K562 (cell line): ENCODE data around the gene MPDU1. TPM values are rescaled to one million over a fixed set of nuclear protein-coding genes. Genes with fewer than 3 reads are reported as not detected.

ENCODE experiments used
- BRCA1 ChIP-seq, 2 experiments: fragments of 450-650 bp in 1 of 2; sonication (generic) in 1 of 2; formaldehyde crosslinking in 1 of 2; IDR thresholded peaks; 2 replicates each; pipeline versions ENCODE4 v1.5.0 to v1.6.1; 2017 to 2020; ENCODE audit warnings: mild to moderate bottlenecking in 1 of 2, missing genetic modification reagents in 1 of 2
- CTBP1 ChIP-seq: fragments of 450-650 bp; IDR thresholded peaks from 2 replicates; pipeline ENCODE4 v1.6.1; 2016; ENCODE audit warnings: borderline replicate concordance
- DMBX1 ChIP-seq: fragments of 250-450 bp; sonication (Bioruptor Pico); IDR thresholded peaks from 2 replicates; pipeline ENCODE4 v1.8.0; 2022; ENCODE audit warnings: inconsistent platforms, mild to moderate bottlenecking, moderate library complexity, borderline replicate concordance
- HDAC1 ChIP-seq, 2 experiments: fragments of 450-650 bp; IDR thresholded peaks; 2 replicates each; pipeline ENCODE4 v1.6.1; 2016 to 2017; ENCODE audit warnings: inconsistent platforms in 1 of 2, mild to moderate bottlenecking in 1 of 2, moderate library complexity in 1 of 2
- NFE2L1 ChIP-seq: fragments of 450-650 bp; IDR thresholded peaks from 2 replicates; pipeline ENCODE4 v1.6.1; 2016; ENCODE audit warnings: missing genetic modification characterization, low read depth, mild to moderate bottlenecking, missing compliant biosample characterization, moderate library complexity, borderline replicate concordance
- PKNOX1 ChIP-seq: fragments of 450-650 bp; IDR thresholded peaks from 2 replicates; pipeline ENCODE4 v1.6.1; 2016
- POLR2AphosphoS5 ChIP-seq: IDR thresholded peaks from 2 replicates; pipeline ENCODE4 v1.6.1; 2011; ENCODE audit warnings: mild to moderate bottlenecking, low read depth, low read length, moderate library complexity; ENCODE audit not compliant: control insufficient read depth, insufficient read depth
- PRPF4 ChIP-seq: fragments of 200-400 bp; formaldehyde crosslinking; IDR thresholded peaks from one replicate; pipeline ENCODE4 v1.6.1; 2017; ENCODE audit warnings: low read length, low read depth, mild to moderate bottlenecking; ENCODE audit not compliant: insufficient read depth, poor library complexity, severe bottlenecking
- RAD21 ChIP-seq, 2 experiments: fragments of 250-450 bp in 1 of 2; fragments of 450-650 bp in 1 of 2; sonication (Bioruptor Pico) in 1 of 2; formaldehyde crosslinking in 1 of 2; IDR thresholded peaks in 1 of 2; conservative IDR thresholded peaks in 1 of 2; 2 replicates each; pipeline versions ENCODE4 v1.4.0 to v1.8.0; 2020 to 2022; ENCODE audit warnings: mild to moderate bottlenecking in 2 of 2, moderate library complexity in 1 of 2
- RBBP5 ChIP-seq: fragments of 200-600 bp; sonication (generic); IDR thresholded peaks from 2 replicates; pipeline ENCODE4 v1.6.1; 2012; ENCODE audit warnings: borderline replicate concordance, mild to moderate bottlenecking, low read length, control low read depth, inconsistent platforms; ENCODE audit not compliant: insufficient read depth, poor library complexity, severe bottlenecking
- RCOR1 ChIP-seq, 2 experiments: IDR thresholded peaks; 2 replicates each; pipeline ENCODE4 v1.6.1; 2012; ENCODE audit warnings: low read depth in 2 of 2, low read length in 2 of 2, borderline replicate concordance in 1 of 2, improper control_type of control experiment in 1 of 2
- SMC3 ChIP-seq: conservative IDR thresholded peaks from 2 replicates; pipeline ENCODE4 v1.6.1; 2011; ENCODE audit warnings: low read depth, low read length, improper control_type of control experiment; ENCODE audit not compliant: insufficient read depth
- YY1 ChIP-seq, 3 experiments: IDR thresholded peaks; 2 replicates each; pipeline ENCODE4 v1.6.1; 2011; ENCODE audit warnings: low read length in 2 of 3, mild to moderate bottlenecking in 2 of 3, moderate library complexity in 2 of 3, borderline replicate concordance in 1 of 3, control low read depth in 1 of 3, low read depth in 1 of 3; ENCODE audit not compliant: insufficient read depth in 3 of 3, insufficient replicate concordance in 2 of 3, control insufficient read depth in 1 of 3, insufficient read length in 1 of 3; ENCODE audit errors: extremely low read depth in 1 of 3
- ZFP30 ChIP-seq: fragments of 250-450 bp; sonication (Bioruptor Pico); IDR thresholded peaks from 2 replicates; pipeline ENCODE4 v1.8.0; 2022; ENCODE audit warnings: moderate library complexity, mild to moderate bottlenecking, inconsistent platforms, borderline replicate concordance
- ZFX ChIP-seq: sonication (generic); formaldehyde crosslinking; IDR thresholded peaks from 2 replicates; pipeline ENCODE4 v1.8.0; 2022; ENCODE audit warnings: mild to moderate bottlenecking, missing genetic modification reagents, moderate library complexity
- ZNF133 ChIP-seq: fragments of 250-450 bp; sonication (Bioruptor Pico); IDR thresholded peaks from 2 replicates; pipeline ENCODE4 v1.4.0; 2020; ENCODE audit warnings: mild to moderate bottlenecking
- ZNF280B ChIP-seq: fragments of 250-450 bp; sonication (Bioruptor Pico); IDR thresholded peaks from 2 replicates; pipeline ENCODE4 v1.5.1; 2021; ENCODE audit warnings: mild to moderate bottlenecking
- polyA plus RNA-seq, 8 experiments: library from polyadenylated mRNA; depleted of rRNA in 4 of 8; stranded (reverse) in 5 of 8; unstranded in 3 of 8; fragments of >200 nt; fragmentation: Nextera tagmentation in 2 of 8; fragmentation: Illumina TruSeq in 1 of 8; extraction: Ambion mirVana in 2 of 8; extraction: Trizol in 1 of 8; gene quantifications; 2 replicates each; pipeline versions ENCODE4 v1.2.1 to v1.2.3, GENCODE V29; 2011 to 2014; ENCODE audit warnings: inconsistent platforms in 1 of 8, missing spikeins in 1 of 8
- total RNA-seq, 7 experiments: library from RNA; depleted of rRNA in 6 of 7; stranded (reverse); fragments of >200 nt in 6 of 7; fragmentation: Illumina TruSeq in 2 of 7; extraction: Trizol in 2 of 7; gene quantifications; 2 replicates each; pipeline versions ENCODE4 v1.2.1 to v1.2.3, GENCODE V29; 2011 to 2021; ENCODE audit warnings: low replicate concordance in 1 of 7
- TF ChIP-seq, protein P1 (sequence below), 2 experiments: IDR thresholded peaks in 1 of 2; conservative IDR thresholded peaks in 1 of 2; 2 replicates each; pipeline ENCODE4 v1.6.1; 2016; ENCODE audit warnings: low read depth in 2 of 2, mild to moderate bottlenecking in 1 of 2, missing compliant biosample characterization in 1 of 2, missing genetic modification characterization in 1 of 2, moderate library complexity in 1 of 2

Gene MPDU1
- total and polyA plus RNA-seq, 9 of the 15 experiments (the other 6 are each of a cell fraction or from before 2014, with no cell fraction given), result 4.9 to 179 (median 77.1) TPM

- TF ChIP-seq, protein P1, sequence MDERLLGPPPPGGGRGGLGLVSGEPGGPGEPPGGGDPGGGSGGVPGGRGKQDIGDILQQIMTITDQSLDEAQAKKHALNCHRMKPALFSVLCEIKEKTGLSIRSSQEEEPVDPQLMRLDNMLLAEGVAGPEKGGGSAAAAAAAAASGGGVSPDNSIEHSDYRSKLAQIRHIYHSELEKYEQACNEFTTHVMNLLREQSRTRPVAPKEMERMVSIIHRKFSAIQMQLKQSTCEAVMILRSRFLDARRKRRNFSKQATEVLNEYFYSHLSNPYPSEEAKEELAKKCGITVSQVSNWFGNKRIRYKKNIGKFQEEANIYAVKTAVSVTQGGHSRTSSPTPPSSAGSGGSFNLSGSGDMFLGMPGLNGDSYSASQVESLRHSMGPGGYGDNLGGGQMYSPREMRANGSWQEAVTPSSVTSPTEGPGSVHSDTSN (CRISPR knock-in tag; IDR thresholded peaks at IDR 0.05; ENCODE audit: low read depth), result no peak
- TF ChIP-seq, protein P1 (tag; conservative IDR thresholded peaks at IDR 0.05; ENCODE audit: low read depth), result 0 out of 2 replicates have a peak, but pooled peaks have one; percentile 28
- TF ChIP-seq RBBP5, result peak; percentile 22
- peak; percentile 27; the same call in 1 of the 2 replicates for TF ChIP-seq SMC3
- TF ChIP-seq ZFX (CRISPR knock-in tag), result peak; percentile 28; the same call in 1 of the 2 replicates
- no peak for TF ChIP-seq ZFP30
- TF ChIP-seq PKNOX1, result peak; percentile 87
- no peak for TF ChIP-seq ZNF280B
- TF ChIP-seq NFE2L1 (tag), result no peak
- TF ChIP-seq YY1 (IDR thresholded peaks at IDR 0.05; ENCODE audit: borderline replicate concordance in 1 of 3, control insufficient read depth in 1 of 3, extremely low read depth in 1 of 3, insufficient read depth in 3 of 3, insufficient read length in 1 of 3, insufficient replicate concordance in 2 of 3, low read depth in 1 of 3, low read length in 2 of 3), result peak in 1 of 3 experiments; percentile 10
- no peak for TF ChIP-seq ZNF133 (CRISPR knock-in tag)
- TF ChIP-seq RAD21 (CRISPR knock-in tag; conservative IDR thresholded peaks at IDR 0.05 in 1 of 2, IDR thresholded peaks at IDR 0.05 in 1 of 2), result peak; percentile 8 to 52; a peak in 2 of 4 replicates
- no peak for TF ChIP-seq BRCA1 (IDR thresholded peaks at IDR 0.05)
- no peak for TF ChIP-seq BRCA1 (CRISPR knock-in tag; IDR thresholded peaks at IDR 0.05)
- TF ChIP-seq CTBP1, result peak; percentile 39; the same call in 1 of the 2 replicates
- TF ChIP-seq DMBX1 (CRISPR knock-in tag), result peak; percentile 64
- TF ChIP-seq RCOR1 (IDR thresholded peaks at IDR 0.05; ENCODE audit: borderline replicate concordance in 1 of 2, low read depth in 2 of 2, low read length in 2 of 2), result peak in 1 of 2 experiments; percentile 63; a peak in 2 of 4 replicates
- no peak for TF ChIP-seq PRPF4
- TF ChIP-seq HDAC1 (IDR thresholded peaks at IDR 0.05), result no peak
- TF ChIP-seq POLR2AphosphoS5, result 0 out of 2 replicates have a peak, but pooled peaks have one; percentile 6
Measured at GRCh38 chr17:7586673-7587419, 3.2 kb downstream of the MPDU1 start (continued).
